Measurements from ENCODE around the gene GCHFR.

Gene GCHFR

DNA sequence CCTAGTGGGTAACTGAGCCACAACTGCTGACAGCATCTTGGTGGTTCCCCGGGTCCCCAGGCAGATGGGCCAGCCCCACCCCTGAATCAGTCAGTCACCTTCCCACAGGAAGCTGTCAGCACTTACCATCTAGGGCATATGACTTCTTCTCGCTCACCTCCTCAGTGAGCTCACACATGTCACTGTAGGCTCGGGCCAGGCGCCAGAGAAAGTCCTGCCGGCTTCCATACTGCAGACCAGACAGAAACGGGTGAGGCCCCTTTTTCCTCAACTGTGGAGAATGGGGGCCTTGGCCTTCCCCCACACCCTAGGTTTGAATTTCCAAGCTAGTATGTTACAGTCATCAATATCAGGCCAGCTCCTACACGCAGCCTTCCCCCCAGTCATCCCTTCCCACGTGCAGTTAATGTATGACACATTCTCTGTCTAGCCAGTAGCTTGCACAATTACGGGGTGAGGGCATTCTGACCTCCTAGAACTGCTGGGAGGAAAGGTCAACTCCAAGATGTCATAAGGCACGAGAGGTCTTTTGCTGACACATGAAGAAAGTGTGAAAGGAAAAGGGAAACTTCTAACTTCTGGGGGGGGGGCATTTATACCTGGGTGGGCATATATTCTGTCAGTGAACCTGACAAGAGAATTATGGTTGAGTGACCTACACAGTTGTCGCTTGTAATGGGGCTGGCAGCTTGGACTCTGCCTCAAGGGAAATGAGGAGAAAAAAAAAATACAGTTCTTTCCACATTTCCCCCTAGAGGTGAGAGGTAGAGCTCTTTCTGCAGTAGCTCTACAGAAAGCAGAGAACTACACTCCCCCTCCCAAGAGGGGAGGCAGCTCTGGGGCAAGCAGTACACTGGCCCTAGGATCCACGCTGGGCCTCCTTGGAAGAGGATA, 19.7 kb upstream of the GCHFR start:
- Mint-ChIP-seq H3K36me3 (peaks cover 45% of the 10 kb centered on the region), H3K4me1 (peaks cover 37% of the 10 kb centered on the region), H3K27ac (peak overlapping the region; percentile 95), H3K9me3 (no peaks in the 10 kb centered on the region), H3K27me3 (no peaks in the 10 kb centered on the region), H3K4me3 (peak overlapping the region; percentile 45)
- DNase-seq = peak; percentile 75
- CTCF ChIA-PET = interaction anchor here (0.6 to 1.8 kb wide), 9 partner anchors 8 to 150 kb away, joined by 3 to 11 read pairs (median 3); partner anchors contain the start of genes RAD51 and VPS18

DNA sequence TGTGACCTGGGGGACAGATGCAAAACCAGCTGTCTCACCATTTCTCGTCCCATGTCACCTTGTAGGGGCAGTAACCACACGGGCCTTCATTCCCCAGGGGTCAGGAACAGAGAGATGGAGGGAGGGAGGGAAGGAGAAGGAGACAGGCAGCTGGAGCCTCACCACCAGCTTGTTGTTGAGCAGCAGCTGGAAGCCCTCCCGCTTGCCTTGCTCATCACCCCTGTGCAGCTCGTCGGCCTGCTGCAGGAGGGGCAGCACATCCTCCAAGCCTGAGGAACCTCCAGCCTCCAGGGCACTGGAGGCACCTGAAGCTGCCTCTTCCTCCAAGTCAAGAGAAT, 19.1 kb upstream of the GCHFR start:
- DNase-seq = peak; percentile 18
- no peak overlapping the region for H3K4me3 Mint-ChIP-seq
- H3K9me3 Mint-ChIP-seq = no peaks in the 10 kb centered on the region

DNA sequence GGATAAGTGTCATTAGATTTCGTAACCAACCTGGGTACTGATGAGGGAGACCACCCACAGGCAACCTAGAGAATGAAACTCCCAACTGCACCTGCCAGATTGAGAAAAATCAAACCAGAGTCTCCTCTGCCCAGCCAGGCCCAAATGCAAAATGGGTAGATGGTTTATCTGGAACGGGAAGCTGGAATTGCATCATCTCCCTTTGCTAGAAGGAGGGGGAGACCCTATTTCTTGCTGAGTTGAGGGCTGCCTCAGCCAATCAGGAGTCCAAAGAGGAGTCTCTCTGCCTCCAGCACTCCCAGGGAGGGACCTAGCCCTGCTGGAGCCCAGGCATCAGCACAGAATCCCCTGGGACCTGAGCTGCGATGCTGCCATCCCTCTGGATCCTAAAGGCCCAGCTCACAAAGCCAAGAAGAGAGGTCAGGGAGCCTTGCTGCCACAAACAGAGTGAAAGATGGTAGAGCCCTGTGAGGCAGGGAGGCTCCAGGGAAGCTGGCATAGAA, 16.9 kb upstream of the GCHFR start:
- H3K36me3 Mint-ChIP-seq = peaks cover 49% of the 10 kb centered on the region
- CTCF ChIA-PET = interaction anchor here (0.5 to 1.5 kb wide), 3 partner anchors 36 to 67 kb away, joined by 3 to 6 read pairs (median 3); no protein-coding TSS in a partner anchor
- H3K27ac Mint-ChIP-seq = peak overlapping the region; percentile 52
- H3K27me3 Mint-ChIP-seq = no peaks in the 10 kb centered on the region
- peaks cover 50% of the 10 kb centered on the region for H3K4me1 Mint-ChIP-seq
- DNase-seq = peak; percentile 19
- no peaks in the 10 kb centered on the region for H3K9me3 Mint-ChIP-seq
- H3K4me3 Mint-ChIP-seq = no peak overlapping the region

More for the DNA sequence above, 19.1 kb upstream of the GCHFR start:
- no peaks in the 10 kb centered on the region for H3K27me3 Mint-ChIP-seq
- H3K36me3 Mint-ChIP-seq = peaks cover 47% of the 10 kb centered on the region
- H3K27ac Mint-ChIP-seq = peak overlapping the region; percentile 95
- H3K4me1 Mint-ChIP-seq = peaks cover 37% of the 10 kb centered on the region
- CTCF ChIA-PET = interaction anchor here (0.6 to 1.8 kb wide), 6 partner anchors 8 to 149 kb away, joined by 3 to 11 read pairs (median 3); partner anchors contain the start of genes RAD51 and VPS18

DNA sequence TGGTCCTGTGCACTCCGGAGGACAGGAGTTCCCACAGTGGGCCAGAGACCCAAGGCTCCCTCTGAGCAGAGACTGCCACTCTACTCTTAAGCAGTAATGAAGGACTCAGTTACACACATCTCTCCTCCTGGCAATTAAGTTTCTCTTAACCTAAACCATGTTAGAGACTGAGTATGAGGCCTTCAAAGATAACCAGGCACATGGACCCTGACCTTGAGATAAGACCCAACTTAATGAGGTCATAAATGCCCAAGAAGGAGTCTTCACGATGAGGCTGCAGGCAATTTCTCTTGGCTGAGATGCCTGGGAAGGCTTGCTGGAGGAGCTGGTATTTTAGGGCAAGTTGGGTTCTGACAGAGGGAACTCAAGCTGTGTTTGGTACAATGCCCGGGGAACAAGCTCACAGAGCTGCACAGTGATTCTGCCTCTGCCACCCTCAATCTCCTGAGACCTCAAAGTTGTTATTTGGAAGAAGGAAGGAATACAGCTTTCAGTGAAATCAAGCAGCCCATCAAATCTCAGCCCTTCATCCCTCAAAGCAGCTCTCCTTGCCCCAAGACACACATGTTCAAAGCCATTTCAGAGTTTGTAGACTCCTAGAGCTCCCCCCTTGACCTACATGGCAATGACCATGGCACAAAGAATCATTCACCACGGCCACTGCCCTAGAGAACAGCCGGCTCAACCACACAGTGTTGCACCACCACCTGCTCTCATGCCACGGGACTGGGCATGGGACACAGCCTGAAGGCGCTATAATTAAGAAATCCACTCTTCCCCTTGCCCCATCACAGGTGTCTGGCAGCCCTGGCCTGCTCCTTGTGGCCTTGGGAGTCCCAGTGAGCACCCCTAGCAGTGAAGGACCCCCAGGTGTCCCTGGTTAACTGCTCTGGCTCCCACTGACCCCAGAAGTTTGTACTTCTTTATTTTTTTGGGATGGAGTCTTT, 15.9 kb upstream of the GCHFR start:
- Mint-ChIP-seq H3K27me3 (no peaks in the 10 kb centered on the region), H3K4me3 (no peak overlapping the region)

DNA sequence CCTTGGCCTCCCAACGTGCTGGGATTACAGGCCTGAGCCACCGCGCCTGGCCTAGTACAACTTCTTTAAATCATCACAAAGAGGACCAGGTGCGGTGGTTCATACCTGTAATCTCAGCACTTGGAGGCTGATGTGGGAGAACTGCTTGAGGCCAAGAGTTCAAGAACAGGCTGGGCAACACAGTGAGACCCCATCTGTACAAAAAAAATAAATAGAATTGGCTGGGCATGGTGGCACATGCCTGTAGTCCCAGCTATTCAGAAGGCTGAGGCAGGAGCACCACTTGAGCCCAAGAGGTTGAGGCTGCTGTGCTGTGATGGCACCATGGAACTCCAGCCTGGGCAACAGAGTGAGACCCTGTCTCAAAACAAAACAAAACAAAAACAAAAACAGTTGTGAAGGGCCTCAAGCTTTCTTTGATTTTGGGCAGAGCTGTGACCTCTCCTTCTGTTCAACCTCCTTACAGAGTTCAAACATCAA, 14.7 kb upstream of the GCHFR start:
- Mint-ChIP-seq H3K36me3 (peaks cover 50% of the 10 kb centered on the region), H3K27ac (no peak overlapping the region), H3K27me3 (no peaks in the 10 kb centered on the region), H3K4me1 (peaks cover 50% of the 10 kb centered on the region), H3K4me3 (no peak overlapping the region), H3K9me3 (no peaks in the 10 kb centered on the region)
- no peak for DNase-seq
- CTCF ChIA-PET = interaction anchor here (0.6 kb wide), 1 partner anchor 696 kb away, joined by 3 read pairs; no protein-coding TSS in a partner anchor

More for the DNA sequence above, 15.9 kb upstream of the GCHFR start:
- H3K27ac Mint-ChIP-seq = no peak overlapping the region
- H3K36me3 Mint-ChIP-seq = peaks cover 51% of the 10 kb centered on the region
- peaks cover 51% of the 10 kb centered on the region for H3K4me1 Mint-ChIP-seq
- DNase-seq = peak; percentile 19
- CTCF ChIA-PET = interaction anchor here (1.4 to 1.5 kb wide), 2 partner anchors 35 to 68 kb away, joined by 3 to 6 read pairs; no protein-coding TSS in a partner anchor
- H3K9me3 Mint-ChIP-seq = no peaks in the 10 kb centered on the region

DNA sequence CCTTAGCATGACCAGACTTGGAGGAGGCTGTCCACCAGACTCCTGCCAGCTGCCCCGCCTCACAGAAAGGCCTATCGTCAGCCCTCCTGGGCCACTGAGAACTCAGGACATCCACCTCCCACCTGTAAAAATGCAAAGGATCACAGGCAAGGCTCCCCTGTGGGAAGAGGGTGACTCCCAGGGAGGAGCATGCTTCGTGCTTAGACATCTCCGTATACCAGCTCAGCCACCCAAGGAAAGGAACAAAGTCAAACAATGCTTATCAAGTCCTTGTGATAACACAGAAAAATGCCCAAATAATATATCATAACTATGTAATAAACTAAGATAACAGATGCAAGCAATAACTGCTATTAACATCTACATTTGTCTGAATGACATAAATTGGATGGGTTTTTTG, 13.0 kb upstream of the GCHFR start:
- Mint-ChIP-seq H3K36me3 (peaks cover 42% of the 10 kb centered on the region), H3K27ac (no peak overlapping the region), H3K4me3 (no peak overlapping the region), H3K9me3 (no peaks in the 10 kb centered on the region), H3K4me1 (peaks cover 46% of the 10 kb centered on the region), H3K27me3 (no peaks in the 10 kb centered on the region)
- CTCF ChIA-PET = no interaction called here
- DNase-seq = no peak

DNA sequence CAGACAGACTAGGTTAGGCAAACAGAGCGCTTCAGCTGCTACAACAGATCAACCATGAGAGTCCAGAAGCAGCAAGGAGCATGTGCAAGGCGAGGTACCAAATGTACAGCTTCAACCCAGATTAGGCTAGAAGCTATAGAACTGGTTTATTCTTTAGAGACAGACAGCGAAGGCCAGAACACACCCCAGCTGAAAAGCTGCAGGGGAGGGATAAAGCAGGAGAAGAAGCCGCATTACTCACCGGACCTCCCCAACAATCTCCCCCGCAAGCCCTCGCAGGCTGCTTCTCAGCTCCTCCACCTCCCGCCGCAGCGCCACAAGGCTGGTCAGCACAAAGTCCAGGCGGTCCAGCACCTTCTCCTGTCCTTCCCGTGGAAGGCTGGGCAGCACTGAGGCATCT, 12.1 kb upstream of the GCHFR start:
- no peak overlapping the region for H3K4me3 Mint-ChIP-seq
- peaks cover 39% of the 10 kb centered on the region for H3K36me3 Mint-ChIP-seq
- H3K27ac Mint-ChIP-seq = no peak overlapping the region
- H3K9me3 Mint-ChIP-seq = no peaks in the 10 kb centered on the region
- H3K27me3 Mint-ChIP-seq = no peaks in the 10 kb centered on the region
- no peak for DNase-seq
- CTCF ChIA-PET = interaction anchor here (1.1 kb wide), 1 partner anchor 12 kb away, joined by 3 read pairs; no protein-coding TSS in a partner anchor
- H3K4me1 Mint-ChIP-seq = peaks cover 46% of the 10 kb centered on the region

DNA sequence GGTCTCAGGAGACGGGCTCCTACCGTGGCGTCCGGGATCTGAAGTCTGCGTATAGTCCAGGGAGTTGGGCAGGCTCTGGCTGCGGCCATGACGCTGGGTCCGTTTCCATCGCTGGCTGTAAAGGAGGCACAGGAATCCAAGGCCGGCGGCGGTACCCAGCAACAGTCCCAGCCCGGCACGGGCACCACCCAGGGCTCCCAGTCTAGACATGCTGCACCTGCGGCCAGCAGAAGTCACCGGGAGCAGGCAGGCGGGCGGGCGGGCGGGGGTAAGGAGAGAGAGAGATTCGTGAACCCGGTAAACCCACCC, 9.3 kb upstream of the GCHFR start:
- peaks cover 48% of the 10 kb centered on the region for H3K4me1 Mint-ChIP-seq
- CTCF ChIA-PET = no interaction called here

DNA sequence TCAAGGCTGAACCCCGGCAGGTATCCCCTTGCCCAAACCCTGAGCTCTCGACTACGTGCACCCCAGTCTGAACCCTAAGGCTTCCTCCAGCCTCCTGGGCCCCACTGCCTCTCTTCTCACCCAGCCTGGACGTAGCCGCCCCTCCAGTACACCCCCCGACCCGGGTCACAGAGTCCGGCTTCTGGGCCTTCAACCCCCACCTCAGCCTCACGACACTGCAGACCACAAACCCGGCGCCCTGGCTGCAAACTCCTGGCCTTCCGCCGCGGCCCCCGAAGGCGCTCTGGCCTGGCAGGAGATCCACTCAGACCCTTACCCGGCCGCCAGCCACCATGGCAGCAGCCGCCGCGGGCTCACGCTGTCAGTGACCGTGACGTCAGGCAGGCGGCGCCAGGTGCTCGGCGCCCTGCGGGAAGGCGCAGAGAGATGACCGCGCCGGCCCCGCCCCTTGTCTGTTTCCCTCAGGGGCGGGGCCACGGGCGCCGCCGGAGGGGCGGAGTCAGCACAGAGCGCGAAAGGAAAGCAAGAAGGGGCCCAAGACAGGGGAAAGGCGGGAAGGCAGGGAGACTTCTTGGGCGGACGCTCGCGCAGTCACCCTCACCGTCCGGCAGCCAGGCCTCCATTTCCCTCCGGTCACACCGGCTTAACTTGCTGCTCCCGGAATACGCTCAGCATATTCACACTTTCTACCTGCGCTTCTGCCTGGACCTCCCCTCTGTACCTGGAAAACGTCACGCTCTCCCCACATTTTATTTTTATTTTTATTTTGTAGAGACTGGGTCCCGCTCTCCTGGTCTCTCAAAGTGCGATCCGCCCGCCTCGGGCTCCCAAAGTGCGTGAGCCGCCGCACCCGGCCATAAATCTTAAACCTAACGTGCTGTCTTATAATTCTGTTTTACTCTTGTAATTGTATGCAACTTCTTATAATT, 8.7 kb upstream of the GCHFR start, which contains the start of gene RMDN3:
Gene RMDN3 (minus strand): TSS at position 372 of the 929 bp plus-strand sequence. CDS start 471 bp downstream, outside the sequence.
- peak within 1 kb of the TSS; percentile 89 for H3K4me3 Mint-ChIP-seq
- H3K27me3 Mint-ChIP-seq = peaks cover 4% of the 10 kb centered on the region
- H3K27ac Mint-ChIP-seq = peak within 1 kb of the TSS; percentile 98
- no peaks in the 10 kb centered on the region for H3K9me3 Mint-ChIP-seq
- H3K4me1 Mint-ChIP-seq = peaks cover 48% of the 10 kb centered on the region
- peaks cover 24% of the 10 kb centered on the region for H3K36me3 Mint-ChIP-seq
- CTCF ChIA-PET = no interaction called here
- peak; percentile 94 for DNase-seq

More for the DNA sequence above, 9.3 kb upstream of the GCHFR start:
- Mint-ChIP-seq H3K9me3 (no peaks in the 10 kb centered on the region), H3K4me3 (peak overlapping the region; percentile 89), H3K36me3 (peaks cover 27% of the 10 kb centered on the region), H3K27me3 (no peaks in the 10 kb centered on the region), H3K27ac (peak overlapping the region; percentile 98)
- DNase-seq = peak; percentile 48

DNA sequence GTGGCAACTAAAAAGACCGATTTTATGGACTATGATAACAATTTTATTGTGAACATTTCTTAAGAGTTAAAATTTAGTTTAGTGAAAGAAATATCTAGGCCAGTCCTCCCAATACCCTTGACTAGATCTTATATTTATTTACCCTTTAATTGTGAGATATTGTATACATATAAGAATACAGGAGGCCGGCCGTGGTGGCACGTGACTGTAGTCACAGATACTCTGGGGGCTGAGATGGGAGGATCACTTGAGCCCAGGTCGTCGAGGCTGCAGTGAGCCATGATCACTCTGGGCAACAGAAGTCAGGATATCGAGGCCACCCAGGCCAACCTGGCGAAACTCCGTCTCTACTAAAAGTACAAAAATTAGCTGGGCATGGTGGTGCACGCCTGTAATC, 8.1 kb upstream of the GCHFR start:
- Mint-ChIP-seq H3K27me3 (peaks cover 10% of the 10 kb centered on the region), H3K4me3 (peak overlapping the region; percentile 89), H3K9me3 (no peaks in the 10 kb centered on the region), H3K27ac (peak overlapping the region; percentile 98), H3K4me1 (peaks cover 45% of the 10 kb centered on the region), H3K36me3 (peaks cover 23% of the 10 kb centered on the region)
- no peak for DNase-seq
- CTCF ChIA-PET = no interaction called here

DNA sequence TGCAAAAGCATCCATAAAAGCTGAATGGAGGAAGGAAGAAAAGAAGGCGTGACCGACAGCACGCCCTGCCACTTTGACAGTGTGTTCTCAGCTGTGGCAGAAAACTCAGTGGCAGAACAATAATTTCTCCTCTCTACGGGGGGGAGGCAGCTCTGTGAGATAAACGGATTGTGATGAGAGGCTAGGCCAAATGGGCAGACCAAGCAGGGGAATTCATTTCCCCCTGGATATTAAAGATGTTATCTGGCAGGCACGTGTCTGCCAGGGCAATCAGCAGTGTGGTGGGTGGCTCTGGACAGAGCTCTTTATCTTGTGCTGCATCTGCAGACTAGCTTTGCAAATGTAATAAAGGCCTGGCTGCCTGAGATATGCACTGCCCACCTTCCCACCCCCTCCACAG, 6.9 kb upstream of the GCHFR start:
- CTCF ChIA-PET = interaction anchor here (1.6 kb wide), 1 partner anchor 142 kb away, joined by 3 read pairs; no protein-coding TSS in a partner anchor
- peaks cover 36% of the 10 kb centered on the region for H3K4me1 Mint-ChIP-seq
- H3K27ac Mint-ChIP-seq = peak overlapping the region; percentile 60
- peak overlapping the region; percentile 41 for H3K4me3 Mint-ChIP-seq
- H3K9me3 Mint-ChIP-seq = no peaks in the 10 kb centered on the region
- DNase-seq = no peak
- H3K27me3 Mint-ChIP-seq = peaks cover 10% of the 10 kb centered on the region
- peaks cover 13% of the 10 kb centered on the region for H3K36me3 Mint-ChIP-seq

DNA sequence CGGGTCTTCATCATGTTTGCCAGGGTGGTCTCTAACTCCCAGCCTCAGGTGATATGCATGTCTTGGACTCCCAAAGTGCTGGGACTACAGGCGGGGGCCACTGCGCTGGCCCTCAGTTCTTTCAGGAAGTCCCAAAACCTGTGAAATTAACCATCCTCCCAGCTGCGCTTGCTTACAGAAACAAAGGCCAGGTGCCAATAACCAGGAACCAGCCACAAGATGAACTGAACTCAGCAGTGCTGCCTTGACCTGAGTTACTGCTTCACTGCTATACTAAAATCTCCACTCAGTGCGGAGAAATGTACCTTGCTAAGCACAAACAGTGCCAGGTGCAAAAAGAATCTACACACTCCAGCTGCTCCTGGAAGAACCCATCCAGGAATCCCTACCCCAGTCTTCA, 3.9 kb upstream of the GCHFR start:
- CTCF ChIA-PET = interaction anchor here (1.3 kb wide), 1 partner anchor 22 kb away, joined by 3 read pairs; no protein-coding TSS in a partner anchor
- H3K27ac Mint-ChIP-seq = peak overlapping the region; percentile 46
- H3K9me3 Mint-ChIP-seq = no peaks in the 10 kb centered on the region
- DNase-seq = no peak
- H3K4me3 Mint-ChIP-seq = no peak overlapping the region
- peaks cover 32% of the 10 kb centered on the region for H3K4me1 Mint-ChIP-seq
- H3K36me3 Mint-ChIP-seq = no peaks in the 10 kb centered on the region
- peaks cover 19% of the 10 kb centered on the region for H3K27me3 Mint-ChIP-seq
